NCI-H1417 treated with DMSO at 0.1 percent for 48 hours (cell line): ENCODE measurements around the gene COL21A1.

ENCODE experiments used
- DNase-seq: peaks from one replicate; lab custom pipeline; 2025; lab: John Stamatoyannopoulos, UW

Gene COL21A1

GRCh38 chr6:56245903-56246351 lies 1.5 kb downstream of the COL21A1 start:
- DNase-seq: no peak

DNA sequence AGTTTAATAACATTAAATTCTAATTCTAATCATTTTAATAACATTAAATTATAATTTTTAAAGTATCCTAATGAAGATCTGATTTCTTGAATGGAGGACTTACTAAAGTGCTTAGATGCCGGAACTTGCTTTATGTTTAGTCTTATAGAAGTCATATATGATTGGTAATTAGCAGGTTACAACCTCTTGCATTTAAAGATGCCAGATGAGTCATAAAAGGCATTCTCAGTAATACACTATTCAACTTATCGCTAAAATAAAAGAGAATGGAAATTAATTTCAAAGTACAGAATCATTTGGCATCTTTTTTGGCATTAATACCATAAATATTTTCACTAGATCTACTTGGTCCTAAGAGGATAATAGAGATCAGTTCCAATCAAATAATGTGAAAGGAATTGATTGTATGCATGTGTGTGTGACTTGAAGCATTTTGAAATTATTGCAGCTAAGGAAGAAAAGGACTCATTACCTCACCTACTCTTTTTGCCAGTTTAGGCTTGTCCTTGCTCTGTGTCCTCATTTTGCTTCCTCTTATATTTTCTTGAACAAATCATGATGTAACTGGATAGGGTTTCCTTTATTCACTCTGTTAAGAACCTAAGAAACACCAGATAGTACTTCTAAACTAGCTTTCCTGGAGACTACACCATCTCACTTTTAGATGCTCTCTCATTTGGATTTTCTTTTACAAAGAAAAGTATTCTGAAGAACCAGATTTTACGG lies 2.7 kb downstream of the COL21A1 start:
- no peak for DNase-seq

- no peak for DNase-seq
Observed at GRCh38 chr6:56244089-56244488, 3.3 kb downstream of the COL21A1 start.

- no peak for DNase-seq
Observed at GRCh38 chr6:56243518-56244070, 3.8 kb downstream of the COL21A1 start.

DNA sequence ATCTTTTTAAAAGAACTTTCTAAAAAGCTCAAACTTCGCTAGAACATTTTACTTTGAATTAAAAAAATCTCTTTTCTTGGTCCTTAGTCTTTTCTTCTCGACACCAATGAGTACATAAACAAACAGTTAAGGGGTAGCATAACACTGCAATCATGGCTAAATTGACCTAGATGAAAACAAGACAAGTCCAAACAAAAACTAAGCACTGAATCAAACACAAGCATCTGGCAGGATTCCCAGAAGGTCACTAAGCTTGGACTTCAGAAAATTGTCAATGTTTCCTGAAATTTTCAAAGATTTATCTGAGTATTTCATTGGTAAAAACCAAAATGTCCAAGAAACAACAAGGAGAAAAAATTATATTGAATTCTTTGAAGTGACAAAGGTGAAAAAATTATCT lies 5.0 kb downstream of the COL21A1 start:
- DNase-seq: no peak

GRCh38 chr6:56241124-56241802 lies 6.1 kb downstream of the COL21A1 start:
- DNase-seq: no peak

DNA sequence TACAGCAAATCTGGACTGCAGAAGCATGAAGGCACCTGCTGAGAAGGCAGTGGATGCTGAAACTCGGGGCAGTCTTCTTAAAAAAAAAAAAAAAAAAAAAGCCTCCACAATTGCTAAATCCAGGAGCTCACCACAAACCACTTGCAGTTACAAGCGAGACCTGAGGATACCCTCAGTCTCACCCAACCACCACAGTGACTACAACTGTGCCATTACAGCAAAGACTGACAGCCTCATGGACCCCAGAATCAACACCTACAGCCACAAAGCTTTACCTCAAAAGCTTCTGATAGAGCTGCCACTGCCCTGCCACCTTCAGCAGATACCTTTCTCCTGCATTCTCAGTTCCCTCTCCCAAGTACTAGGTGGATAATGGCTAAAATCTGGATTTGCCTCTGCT lies 9.0 kb downstream of the COL21A1 start:
- no peak for DNase-seq

DNA sequence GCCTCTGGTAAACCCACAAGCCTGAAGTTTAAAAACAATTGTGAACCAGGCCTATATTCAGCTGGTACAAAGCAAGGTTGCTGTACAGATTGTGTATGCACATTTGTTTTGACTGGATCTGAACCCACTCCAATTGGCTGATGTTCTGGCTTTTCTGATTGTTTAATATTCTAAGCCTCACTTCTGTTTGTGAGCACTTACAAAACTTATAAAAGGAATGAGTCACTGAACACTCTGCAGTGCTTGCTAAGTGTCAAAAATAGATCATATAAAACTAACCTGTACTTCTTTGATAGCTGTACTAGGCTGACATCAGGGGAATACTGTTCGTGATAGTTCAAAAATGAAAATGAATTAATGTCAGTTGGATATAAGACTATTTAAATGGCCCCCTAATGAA lies 12.1 kb downstream of the COL21A1 start:
- DNase-seq: no peak

DNA sequence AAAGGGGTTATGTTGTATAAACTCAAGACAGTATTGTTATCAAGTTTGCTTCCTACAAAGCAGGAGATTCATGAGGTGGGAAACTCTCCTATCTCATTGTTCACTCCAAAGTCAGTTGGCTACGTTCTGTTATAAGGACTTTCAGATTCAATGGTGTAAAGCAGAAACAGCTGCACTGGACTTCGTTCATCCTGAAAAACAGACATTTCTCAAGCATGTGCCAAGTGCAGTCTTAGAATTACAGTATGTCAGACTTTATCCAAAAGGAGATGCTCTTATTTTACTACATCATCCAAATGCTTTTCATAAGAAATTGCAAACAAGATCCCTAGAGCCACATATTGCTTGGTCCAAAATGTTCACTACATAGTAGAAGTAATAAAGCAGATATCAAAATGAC lies 14.9 kb downstream of the COL21A1 start:
- no peak for DNase-seq

- no peak for DNase-seq
Observed at GRCh38 chr6:56231827-56232226, 15.6 kb downstream of the COL21A1 start.

DNA sequence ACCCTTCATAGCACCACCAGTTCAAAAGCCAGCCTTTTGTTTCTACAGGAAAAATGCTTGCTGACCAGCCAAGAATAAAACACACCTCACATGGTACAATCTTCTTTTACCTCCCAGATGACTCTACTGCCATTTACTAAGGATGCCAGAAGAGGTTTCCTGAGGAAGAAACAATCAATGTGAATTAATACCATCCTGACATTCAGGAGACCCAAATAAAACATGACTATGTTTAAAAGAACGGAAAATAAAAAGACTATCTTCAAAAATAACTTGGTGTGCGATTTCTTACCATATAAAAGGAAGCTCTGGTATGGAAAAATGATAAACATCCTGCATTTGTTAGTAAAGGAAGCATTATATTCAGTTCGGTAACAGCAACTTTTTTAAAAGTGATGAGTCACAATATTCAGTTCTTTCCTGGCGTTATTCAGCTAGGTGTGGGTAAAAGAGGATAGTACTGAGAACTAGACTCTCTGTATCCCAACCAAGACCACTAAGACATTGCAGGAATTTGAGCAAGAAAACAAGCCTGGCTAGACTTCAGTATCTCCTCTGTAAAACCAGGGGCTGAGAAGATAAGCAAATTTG lies 16.3 kb downstream of the COL21A1 start:
- no peak for DNase-seq

GRCh38 chr6:56227071-56227879 lies 20.1 kb downstream of the COL21A1 start:
- no peak for DNase-seq

GRCh38 chr6:56223995-56224394 lies 23.4 kb downstream of the COL21A1 start:
- no peak for DNase-seq

- DNase-seq: no peak
Observed at GRCh38 chr6:56222499-56222898, 24.9 kb downstream of the COL21A1 start.

DNA sequence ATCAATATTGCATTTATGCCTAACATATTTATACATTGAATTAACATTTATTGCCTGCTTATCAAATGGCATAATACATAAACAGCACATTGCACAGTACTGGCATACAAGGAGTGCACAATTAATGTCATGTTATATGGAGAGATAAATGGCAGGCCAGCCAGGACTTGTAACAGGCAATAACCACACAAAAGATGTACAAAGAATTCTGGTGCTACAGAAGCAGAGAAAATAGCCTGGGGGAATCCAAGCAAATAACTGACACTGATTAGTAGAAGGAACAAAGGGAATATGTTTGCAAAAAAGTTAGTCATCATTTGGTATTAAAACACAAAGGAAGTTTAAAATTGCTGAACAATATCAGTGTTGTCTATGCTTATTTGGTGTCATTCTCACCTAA lies 27.3 kb downstream of the COL21A1 start:
- no peak for DNase-seq

DNA sequence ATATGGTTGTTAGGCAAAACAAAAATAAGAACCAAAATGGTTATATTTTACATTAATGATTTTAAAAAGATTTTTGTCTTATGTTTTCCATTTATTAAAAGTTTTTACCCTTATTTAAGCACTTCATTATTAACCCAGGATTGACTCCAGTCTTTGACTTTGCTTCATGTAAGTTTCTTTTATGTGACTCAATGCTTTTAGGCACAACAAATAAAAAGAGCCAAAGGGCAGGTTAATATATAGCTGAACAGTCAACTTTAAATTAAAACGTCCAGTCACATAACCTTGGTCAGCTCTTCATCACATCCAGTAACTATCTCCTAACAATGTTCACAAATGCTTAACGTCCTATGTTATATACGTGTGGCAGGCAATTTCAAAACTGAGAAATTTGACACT lies 32.7 kb downstream of the COL21A1 start:
- DNase-seq: no peak

GRCh38 chr6:56214041-56214702 lies 33.2 kb downstream of the COL21A1 start:
- no peak for DNase-seq

GRCh38 chr6:56211724-56212123 lies 35.7 kb downstream of the COL21A1 start:
- DNase-seq: no peak

DNA sequence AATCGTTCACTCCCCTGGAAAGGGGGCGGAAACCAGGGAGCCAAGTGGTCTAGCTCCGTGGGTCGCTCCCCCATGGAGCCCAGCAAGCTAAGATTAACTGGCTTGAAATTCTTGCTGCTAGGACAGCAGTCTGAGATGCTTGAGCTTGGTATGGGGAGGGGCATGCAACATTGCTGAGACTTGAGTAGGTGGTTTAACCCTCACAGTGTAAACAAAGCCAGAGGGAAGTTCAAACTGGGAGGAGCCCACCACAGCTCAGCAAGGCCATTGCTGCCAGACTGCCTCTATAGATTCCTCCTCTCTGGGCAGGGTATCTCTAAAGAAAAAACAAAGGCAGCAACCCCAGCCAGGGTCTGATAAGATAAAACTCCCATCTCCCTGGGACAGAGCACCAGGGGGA lies 43.2 kb downstream of the COL21A1 start:
- DNase-seq: no peak

GRCh38 chr6:56199956-56200355 lies 47.4 kb downstream of the COL21A1 start:
- DNase-seq: no peak

- no peak for DNase-seq
Observed at GRCh38 chr6:56193846-56194245, 53.5 kb downstream of the COL21A1 start.

DNA sequence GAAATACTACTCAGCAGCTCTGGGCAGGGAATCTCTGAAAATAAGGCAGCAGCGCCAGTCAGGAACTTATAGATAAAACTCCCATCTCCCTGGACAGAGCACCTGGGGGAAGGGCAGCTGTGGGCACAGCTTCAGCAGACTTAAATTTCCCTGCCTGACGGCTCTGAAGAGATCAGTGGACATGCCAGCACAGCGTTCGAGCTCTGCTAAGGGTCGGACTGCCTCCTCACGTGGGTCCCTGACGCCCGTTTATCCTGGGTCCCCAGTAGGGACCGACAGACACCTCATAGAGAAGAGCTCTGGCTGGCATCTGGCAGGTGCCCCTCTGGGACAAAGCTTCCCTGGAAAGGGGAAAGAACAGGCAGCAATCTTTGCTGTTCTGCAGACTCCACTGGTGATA lies 59.0 kb downstream of the COL21A1 start:
- DNase-seq: no peak
